H1 (cell line): ENCODE data around the gene ACBD4. TPM values are rescaled to one million over a fixed set of nuclear protein-coding genes. Genes with fewer than 3 reads are reported as not detected.

ENCODE experiments used
- CTCF ChIA-PET: fragments of 300-600 bp; sonication (Branson Sonifier 250); formaldehyde crosslinking; loops from one replicate; lab custom pipeline; 2021; ENCODE audit not compliant: partially characterized antibody; lab: Charles Lee
- POLR2A ChIA-PET: fragments of 300-600 bp; sonication (Branson Sonifier 250); formaldehyde crosslinking; loops from one replicate; lab custom pipeline; 2021; ENCODE audit warnings: inconsistent platforms; ENCODE audit not compliant: partially characterized antibody; lab: Charles Lee
- DNase-seq, 2 experiments: peaks; one replicate each; pipeline versions ENCODE4 v3.0.0 to v3.0.0-alpha.2; 2010 to 2022; ENCODE audit warnings: low spot score in 2 of 2, low read depth in 1 of 2, mixed read lengths in 1 of 2
- FAIRE-seq: peaks from 2 replicates; lab custom pipeline; 2011; peaks lifted over from hg19 to GRCh38; lab: Jason Lieb, UNC
- H2AFZ ChIP-seq: 2 replicates; pipeline ENCODE4 v1.8.1; 2012; ENCODE audit warnings: low read length, inconsistent platforms
- H2AK5ac ChIP-seq: 2 replicates; pipeline ENCODE4 v1.6.1; 2013; ENCODE audit warnings: low read depth, low read length
- H2BK120ac ChIP-seq: replicated peaks from 2 replicates; pipeline ENCODE3; 2013; ENCODE audit warnings: low read depth, low read length, inconsistent platforms
- H2BK12ac ChIP-seq: 2 replicates; pipeline ENCODE4 v1.6.1; 2013; ENCODE audit warnings: low read depth, low read length
- H2BK15ac ChIP-seq: 2 replicates; pipeline ENCODE4 v1.6.1; 2013; ENCODE audit warnings: low read length
- H2BK20ac ChIP-seq: 2 replicates; pipeline ENCODE4 v1.6.1; 2013; ENCODE audit warnings: low read length
- H2BK5ac ChIP-seq: 2 replicates; pipeline ENCODE4 v1.6.1; 2013; ENCODE audit warnings: low read depth, low read length
- H3K14ac ChIP-seq: 2 replicates; pipeline ENCODE4 v1.6.1; 2013; ENCODE audit warnings: inconsistent platforms; ENCODE audit not compliant: insufficient read length
- H3K18ac ChIP-seq: 2 replicates; pipeline ENCODE4 v1.6.1; 2013; ENCODE audit warnings: low read length; ENCODE audit errors: extremely low read depth
- H3K23ac ChIP-seq: 2 replicates; pipeline ENCODE4 v1.6.1; 2013; ENCODE audit warnings: inconsistent platforms; ENCODE audit not compliant: insufficient read length
- H3K23me2 ChIP-seq: 2 replicates; pipeline ENCODE4 v1.6.1; 2013; ENCODE audit warnings: low read depth, low read length
- H3K27ac ChIP-seq: 2 replicates; pipeline ENCODE4 v1.6.1; 2011; ENCODE audit warnings: low read depth, low read length, inconsistent platforms
- H3K27me3 ChIP-seq, 4 experiments: replicated peaks in 1 of 4; 1 replicate in 1 of 4; 2 replicates in 3 of 4; pipeline versions ENCODE4 v1.6.1 to v1.8.1; 2011 to 2013; ENCODE audit warnings: low read length in 3 of 4, mild to moderate bottlenecking in 3 of 4, inconsistent platforms in 2 of 4, mixed read lengths in 2 of 4, moderate library complexity in 1 of 4; ENCODE audit not compliant: control insufficient read depth in 3 of 4, insufficient read depth in 3 of 4; ENCODE audit errors: extremely low read depth in 1 of 4
- H3K36me3 ChIP-seq, 4 experiments: 2 replicates each; pipeline versions ENCODE4 v1.6.1 to v1.8.1; 2011 to 2013; ENCODE audit warnings: mild to moderate bottlenecking in 4 of 4, low read length in 3 of 4, moderate library complexity in 2 of 4, control low read depth in 1 of 4, inconsistent platforms in 1 of 4; ENCODE audit not compliant: insufficient read depth in 4 of 4, control insufficient read depth in 2 of 4
- H3K4ac ChIP-seq: replicated peaks from 2 replicates; pipeline ENCODE3; 2013; ENCODE audit warnings: low read length, low read depth, mixed read lengths, inconsistent platforms; ENCODE audit not compliant: insufficient read length
- H3K4me1 ChIP-seq, 4 experiments: replicated peaks in 1 of 4; 1 replicate in 1 of 4; 2 replicates in 3 of 4; pipeline versions ENCODE4 v1.6.1 to v1.8.1; 2011 to 2013; ENCODE audit warnings: low read length in 3 of 4, inconsistent platforms in 2 of 4, mixed read lengths in 1 of 4; ENCODE audit not compliant: insufficient read depth in 4 of 4, control insufficient read depth in 3 of 4
- H3K4me2 ChIP-seq, 2 experiments: 2 replicates each; pipeline versions ENCODE4 v1.6.1 to v1.8.1; 2011 to 2013; ENCODE audit warnings: low read depth in 2 of 2, low read length in 2 of 2, control low read depth in 1 of 2, inconsistent platforms in 1 of 2, mild to moderate bottlenecking in 1 of 2; ENCODE audit not compliant: insufficient read depth in 1 of 2
- H3K4me3 ChIP-seq, 4 experiments: fragments of 200-600, 300-600 bp in 1 of 4; sonication (generic), shearing (Covaris generic), sonication (Bioruptor Twin) in 1 of 4; 2 replicates each; pipeline versions ENCODE4 v1.5.1 to v1.8.1; 2011 to 2016; ENCODE audit warnings: low read length in 4 of 4, low read depth in 3 of 4, control low read depth in 2 of 4, inconsistent platforms in 2 of 4, mild to moderate bottlenecking in 2 of 4, mixed read lengths in 1 of 4, moderate library complexity in 1 of 4; ENCODE audit not compliant: insufficient read depth in 2 of 4; ENCODE audit errors: extremely low read depth in 1 of 4
- H3K56ac ChIP-seq: replicated peaks from 2 replicates; pipeline ENCODE3; 2013; ENCODE audit warnings: low read depth, mild to moderate bottlenecking, mixed read lengths, low read length, inconsistent platforms; ENCODE audit not compliant: insufficient read length
- H3K79me1 ChIP-seq: 2 replicates; pipeline ENCODE4 v1.6.1; 2013; ENCODE audit warnings: low read depth, low read length, control low read depth
- H3K79me2 ChIP-seq, 2 experiments: 2 replicates each; pipeline versions ENCODE4 v1.6.1 to v1.8.1; 2012 to 2013; ENCODE audit warnings: low read length in 2 of 2, mild to moderate bottlenecking in 2 of 2, inconsistent platforms in 1 of 2; ENCODE audit not compliant: insufficient read depth in 2 of 2, control insufficient read depth in 1 of 2
- H3K9ac ChIP-seq, 4 experiments: replicated peaks in 1 of 4; 1 replicate in 1 of 4; 2 replicates in 3 of 4; pipeline versions ENCODE4 v1.6.1 to v1.8.1; 2011 to 2013; ENCODE audit warnings: low read depth in 3 of 4, low read length in 3 of 4, control low read depth in 2 of 4, mild to moderate bottlenecking in 2 of 4, moderate library complexity in 2 of 4, inconsistent platforms in 1 of 4; ENCODE audit errors: extremely low read depth in 1 of 4
- H3K9me3 ChIP-seq, 2 experiments: 2 replicates each; pipeline versions ENCODE4 v1.6.1 to v1.8.1; 2012 to 2013; ENCODE audit warnings: mild to moderate bottlenecking in 2 of 2, moderate library complexity in 2 of 2, control low read depth in 1 of 2, inconsistent platforms in 1 of 2, low read depth in 1 of 2, low read length in 1 of 2, mixed read lengths in 1 of 2; ENCODE audit not compliant: insufficient read depth in 2 of 2
- H4K20me1 ChIP-seq, 2 experiments: replicated peaks in 1 of 2; 2 replicates each; pipeline versions ENCODE3 to v1.8.1; 2011 to 2013; ENCODE audit warnings: inconsistent platforms in 2 of 2, low read length in 2 of 2, mild to moderate bottlenecking in 1 of 2; ENCODE audit not compliant: insufficient read depth in 2 of 2, control insufficient read depth in 1 of 2
- H4K5ac ChIP-seq: 2 replicates; pipeline ENCODE4 v1.6.1; 2013; ENCODE audit warnings: low read length, low read depth, mixed read lengths, inconsistent platforms; ENCODE audit not compliant: insufficient read length
- H4K8ac ChIP-seq: 2 replicates; pipeline ENCODE4 v1.8.0; 2013; ENCODE audit warnings: mild to moderate bottlenecking, moderate library complexity, low read length, inconsistent platforms; ENCODE audit not compliant: insufficient read depth; ENCODE audit errors: extremely low read depth
- H4K91ac ChIP-seq: replicated peaks from 2 replicates; pipeline ENCODE3; 2013; ENCODE audit warnings: low read length, mixed read lengths, inconsistent platforms; ENCODE audit not compliant: insufficient read length
- FOSL1 ChIP-seq: IDR thresholded peaks from 2 replicates; pipeline ENCODE4 v1.6.1; 2011; ENCODE audit warnings: mild to moderate bottlenecking, low read depth, low read length, moderate library complexity; ENCODE audit not compliant: insufficient read depth
- KDM5A ChIP-seq: fragments of 200-600 bp; IDR thresholded peaks from 2 replicates; pipeline ENCODE4 v1.7.1; 2012; ENCODE audit warnings: mild to moderate bottlenecking, low read length, inconsistent platforms, mixed read lengths
- POLR2AphosphoS5 ChIP-seq: IDR thresholded peaks from 2 replicates; pipeline ENCODE4 v1.6.1; 2011; ENCODE audit warnings: low read depth, low read length
- RFX5 ChIP-seq: IDR thresholded peaks from 2 replicates; pipeline ENCODE4 v1.6.1; 2011; ENCODE audit warnings: low read depth, low read length, improper control_type of control experiment, borderline replicate concordance
- RNF2 ChIP-seq: fragments of 200-900, 300-1000 bp; sonication (generic); IDR thresholded peaks from 2 replicates; pipeline ENCODE4 v1.7.1; 2016; ENCODE audit warnings: borderline replicate concordance, low read depth, mild to moderate bottlenecking, antibody characterized with exemption, low read length; ENCODE audit not compliant: poor library complexity, severe bottlenecking; ENCODE audit errors: missing control alignments
- SAP30 ChIP-seq: fragments of 300-600 bp; sonication (generic); IDR thresholded peaks from 2 replicates; pipeline ENCODE4 v1.7.1; 2012; ENCODE audit warnings: low read length, moderate library complexity, mild to moderate bottlenecking, inconsistent platforms; ENCODE audit not compliant: insufficient read depth, insufficient replicate concordance
- SP4 ChIP-seq: IDR thresholded peaks from 2 replicates; pipeline ENCODE4 v1.6.1; 2012; ENCODE audit warnings: low read length, inconsistent platforms
- TCF12 ChIP-seq: IDR thresholded peaks from 2 replicates; pipeline ENCODE4 v1.6.1; 2011; ENCODE audit warnings: low read depth, mild to moderate bottlenecking, low read length
- WGBS, 2 experiments: shearing (Covaris generic) in 1 of 2; methylation state at CpG; one replicate each; pipeline versions ENCODE4 v1.1.6 to v1.1.7; 2013 to 2015; ENCODE audit warnings: low lambda C conversion rate in 2 of 2, mixed read lengths in 2 of 2, inconsistent platforms in 1 of 2, low coverage in 1 of 2, missing lambda C conversion rate in 1 of 2; ENCODE audit not compliant: insufficient replicate concordance in 2 of 2, insufficient coverage in 1 of 2, insufficient read length in 1 of 2; ENCODE audit errors: extremely low coverage in 1 of 2, missing lambda C conversion rate in 1 of 2; 5-methylcytosine and 5-hydroxymethylcytosine counted together
- polyA plus RNA-seq, 7 experiments: library from polyadenylated mRNA; depleted of rRNA in 3 of 7; stranded (reverse) in 5 of 7; unstranded in 2 of 7; fragments of >200 nt in 5 of 7; fragments of 200-250 nt in 2 of 7; gene quantifications; 1 replicate in 5 of 7; 2 replicates in 1 of 7; 4 replicates in 1 of 7; pipeline versions ENCODE4 v1.2.1 to v1.2.3, GENCODE V29; 2011 to 2013; ENCODE audit warnings: missing spikeins in 2 of 7, mixed read lengths in 2 of 7
- total RNA-seq: library from RNA; stranded (reverse); fragmentation: NEBNext Ultra II Directional; extraction: Animal tissue kit (Norgen Biotek cat#: 25700); gene quantifications from 2 replicates; pipeline ENCODE4 v1.2.1, GENCODE V29; 2021
- TF ChIP-seq, protein P1 (sequence below): IDR thresholded peaks from 2 replicates; pipeline ENCODE4 v1.6.1; 2012; ENCODE audit warnings: low read length, inconsistent platforms

Gene ACBD4
- total and polyA plus RNA-seq, 2 of the 8 experiments (the other 6 are each of a cell fraction or from before 2014, with no cell fraction given) = 7.3 to 10.7 TPM

DNA sequence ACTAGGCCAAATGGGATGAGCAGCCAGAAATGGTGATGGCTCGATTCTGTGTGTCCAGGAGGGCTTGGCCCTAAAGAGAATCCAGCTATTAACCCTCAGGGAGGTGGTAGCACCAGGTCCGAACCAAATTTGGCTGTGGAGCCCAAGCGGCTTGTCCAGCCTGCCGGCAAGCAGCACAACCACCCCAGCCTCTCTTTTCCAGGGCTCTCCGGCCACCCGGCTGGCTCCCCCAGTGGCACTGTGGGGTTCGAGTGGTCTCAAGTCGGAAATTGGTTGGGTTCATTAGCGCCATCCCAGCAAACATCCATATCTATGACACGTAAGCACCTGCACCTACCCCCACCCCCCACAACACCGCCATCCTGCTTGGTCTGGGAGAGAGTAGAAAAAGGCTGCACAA lies 38.6 kb upstream of the ACBD4 start:
- Histone ChIP-seq H3K36me3 (peaks cover 29 to 64% (median 53%) of the 10 kb centered on the region in 4 experiments), H3K27me3 (no peaks in the 10 kb centered on the region), H3K79me2 (no peaks in the 10 kb centered on the region), H3K14ac (no peak overlapping the region), H3K9me3 (no peaks in the 10 kb centered on the region), H2BK12ac (no peak overlapping the region), H2BK5ac (no peak overlapping the region), H3K56ac (no peak overlapping the region), H4K5ac (no peak overlapping the region), H3K4me1 (no peaks in the 10 kb centered on the region; a peak in 1 of 7 replicates), H3K27ac (no peak overlapping the region), H4K20me1 (peaks cover 0 to 12% of the 10 kb centered on the region in 2 experiments), H3K23ac (no peak overlapping the region), H3K4me3 (no peak overlapping the region), H3K4ac (no peak overlapping the region), H3K18ac (no peak overlapping the region), H2BK15ac (no peak overlapping the region), H2BK20ac (no peak overlapping the region), H2AFZ (no peak overlapping the region), H4K8ac (no peak overlapping the region), H4K91ac (no peak overlapping the region), H3K9ac (no peak overlapping the region), H2BK120ac (no peak overlapping the region), H3K79me1 (no peaks in the 10 kb centered on the region; the same call in 1 of the 2 replicates), H2AK5ac (no peak overlapping the region), H3K23me2 (no peaks in the 10 kb centered on the region), H3K4me2 (no peak overlapping the region)
- 90% methylated on average over 11 of the region's 11 CpGs; no CpG with 5 or more reads in 1 of the 2 experiments for WGBS, 2 experiments
- POLR2A ChIA-PET = interaction anchor here (1.0 kb wide), 1 partner anchor 9 kb away, joined by 3 read pairs; no protein-coding TSS in a partner anchor
- no peak for FAIRE-seq
- no peak for DNase-seq
- TF ChIP-seq KDM5A (no peak), SP4 (no peak), TCF12 (no peak), RFX5 (no peak), RNF2 (no peak), SAP30 (no peak), POLR2AphosphoS5 (no peak), FOSL1 (no peak)
- TF ChIP-seq, protein P1, sequence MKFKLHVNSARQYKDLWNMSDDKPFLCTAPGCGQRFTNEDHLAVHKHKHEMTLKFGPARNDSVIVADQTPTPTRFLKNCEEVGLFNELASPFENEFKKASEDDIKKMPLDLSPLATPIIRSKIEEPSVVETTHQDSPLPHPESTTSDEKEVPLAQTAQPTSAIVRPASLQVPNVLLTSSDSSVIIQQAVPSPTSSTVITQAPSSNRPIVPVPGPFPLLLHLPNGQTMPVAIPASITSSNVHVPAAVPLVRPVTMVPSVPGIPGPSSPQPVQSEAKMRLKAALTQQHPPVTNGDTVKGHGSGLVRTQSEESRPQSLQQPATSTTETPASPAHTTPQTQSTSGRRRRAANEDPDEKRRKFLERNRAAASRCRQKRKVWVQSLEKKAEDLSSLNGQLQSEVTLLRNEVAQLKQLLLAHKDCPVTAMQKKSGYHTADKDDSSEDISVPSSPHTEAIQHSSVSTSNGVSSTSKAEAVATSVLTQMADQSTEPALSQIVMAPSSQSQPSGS = no peak
- CTCF ChIA-PET = interaction anchor here (0.6 to 7.5 kb wide), 19 partner anchors 10 to 361 kb away, joined by 3 to 69 read pairs (median 5); partner anchors contain the start of gene PLCD3
